Measurements from ENCODE around the gene AUTS2.

- TF ChIP-seq CTCF (IDR thresholded peaks at IDR 0.05) (no peak), POLR2AphosphoS5 (IDR thresholded peaks at IDR 0.05) (no peak), POLR2A (IDR thresholded peaks at IDR 0.05) (no peak)
Measured at GRCh38 chr7:70171369-70171920, 573.2 kb downstream of the AUTS2 start.

Data from breast epithelium (tissue), 3 donors.